ENCODE data around the gene AQP10. TPM values are rescaled to one million over a fixed set of nuclear protein-coding genes. Genes with fewer than 3 reads are reported as not detected.
"Not testable (repeated sequence)": the region's sequence is repeated elsewhere in the genome, so short reads cannot be mapped to it uniquely, and the experiment has no call there.

AQP10 gene, protein sequence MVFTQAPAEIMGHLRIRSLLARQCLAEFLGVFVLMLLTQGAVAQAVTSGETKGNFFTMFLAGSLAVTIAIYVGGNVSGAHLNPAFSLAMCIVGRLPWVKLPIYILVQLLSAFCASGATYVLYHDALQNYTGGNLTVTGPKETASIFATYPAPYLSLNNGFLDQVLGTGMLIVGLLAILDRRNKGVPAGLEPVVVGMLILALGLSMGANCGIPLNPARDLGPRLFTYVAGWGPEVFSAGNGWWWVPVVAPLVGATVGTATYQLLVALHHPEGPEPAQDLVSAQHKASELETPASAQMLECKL
- 0.05 TPM for total RNA-seq
- 0.09 TPM for polyA plus RNA-seq
- long read RNA-seq, donor 1 = 0 reads
- long read RNA-seq, donor 2 = 0 reads
- long read RNA-seq, donor 3 = 0 reads
- long read RNA-seq, donor 4 = 0 reads
- long read RNA-seq, donor 5 = 0 reads
- long read RNA-seq, donor 6 = 0 reads
- long read RNA-seq, donor 7 = 0 reads
- long read RNA-seq, donor 8 = 0 reads
- long read RNA-seq, donor 9 = 0 reads
- long read RNA-seq, donor 10 = 0 reads

DNA sequence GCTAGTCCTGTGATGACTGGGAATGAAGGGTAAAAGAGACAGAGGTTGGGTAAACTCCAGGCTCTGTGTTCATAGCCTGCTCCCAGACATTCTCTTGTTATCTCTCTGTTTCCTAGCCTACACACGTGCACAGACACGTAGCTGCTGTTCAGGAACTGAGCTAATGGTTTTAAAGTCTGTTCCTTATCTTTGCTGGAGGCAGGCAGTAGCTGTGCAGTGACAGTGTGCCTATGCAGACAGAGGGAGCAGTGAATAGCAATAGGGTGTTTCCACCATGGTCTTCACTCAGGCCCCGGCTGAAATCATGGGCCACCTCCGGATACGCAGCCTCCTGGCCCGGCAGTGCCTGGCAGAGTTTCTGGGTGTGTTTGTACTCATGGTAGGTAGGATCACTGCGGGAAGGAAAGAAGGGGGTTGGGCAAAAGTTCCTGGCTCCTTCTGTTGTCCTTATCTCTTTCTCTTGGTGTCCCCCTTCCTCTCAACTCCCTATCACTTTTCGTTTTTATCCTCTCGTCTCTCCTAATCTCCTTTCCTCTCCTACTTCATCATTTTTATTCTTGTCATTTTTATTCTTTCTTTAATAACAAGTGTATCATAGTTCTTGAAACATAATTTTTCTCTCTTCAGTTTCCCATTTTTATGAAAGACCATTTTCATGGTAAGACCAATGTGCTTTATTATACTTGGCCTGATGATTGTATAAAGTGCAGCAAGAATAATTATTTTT, at the start of gene AQP10:
Gene AQP10, plus strand, starts transcription at position 212 of the 727 bp plus-strand sequence. Its CDS starts 63 bp downstream, at position 275.
- Histone ChIP-seq H3K36me3 (ENCODE audit: control insufficient read depth in 2 of 2, insufficient read depth in 2 of 2, low read length in 1 of 2) (no peaks in the 10 kb centered on the region), H3K4me3 (ENCODE audit: low read length in 2 of 2) (no peak within 1 kb of the TSS), H3K9me3 (ENCODE audit: control insufficient read depth in 2 of 2, insufficient read depth in 1 of 2, low read length in 1 of 2) (peaks cover 0 to 6% of the 10 kb centered on the region in 2 donors), H3K27ac (ENCODE audit: low read depth in 1 of 2, low read length in 1 of 2) (no peak within 1 kb of the TSS), H3K27me3 (ENCODE audit: control insufficient read depth in 2 of 2, insufficient read depth in 1 of 2, low read length in 1 of 2) (peaks cover 0 to 16% of the 10 kb centered on the region in 2 donors), H3K4me1 (ENCODE audit: control insufficient read depth in 2 of 2, insufficient read depth in 2 of 2, low read length in 2 of 2) (peaks cover 2 to 14% of the 10 kb centered on the region in 2 donors)
- WGBS = 47% methylated on average over 9 of the region's 9 CpGs
- no peak for DNase-seq (ENCODE audit: low read depth in 6 of 9, low spot score in 9 of 9)

DNA sequence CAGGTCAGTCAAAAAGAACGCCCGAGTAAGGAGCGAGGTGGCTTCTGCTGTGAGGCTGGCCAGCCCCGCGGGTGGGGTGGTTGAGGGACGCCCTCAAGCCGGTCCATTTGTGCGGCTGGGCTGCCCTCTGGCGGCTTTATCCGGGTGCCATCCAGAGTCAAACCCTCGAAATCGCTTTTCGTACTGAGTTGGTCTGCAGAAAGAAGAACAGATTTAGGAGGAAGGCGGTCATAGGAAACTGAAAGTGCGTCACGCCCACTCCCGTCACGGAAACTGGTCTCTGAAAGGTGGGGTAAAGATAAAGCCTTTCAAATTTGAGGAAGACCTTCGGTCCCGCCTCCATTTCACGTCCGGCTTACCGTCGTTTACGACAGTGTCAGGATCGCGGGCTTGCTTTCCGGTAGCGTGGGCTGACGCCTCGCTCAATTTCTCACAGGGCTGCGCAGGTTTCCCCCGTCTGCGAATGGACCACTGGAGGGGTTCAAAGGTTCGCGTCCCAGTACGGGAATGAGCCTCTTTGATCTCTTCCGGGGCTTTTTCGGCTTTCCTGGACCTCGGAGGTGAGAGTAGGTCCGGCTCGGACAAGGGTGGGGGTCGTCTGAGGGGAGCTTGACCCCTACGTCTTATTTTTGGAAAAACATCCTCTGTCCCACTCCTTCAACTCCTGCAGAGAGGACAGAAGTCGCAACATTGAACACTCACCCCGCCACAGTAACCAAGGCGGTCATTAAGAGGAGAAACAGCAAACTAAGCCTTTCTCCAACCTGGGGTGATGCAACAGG, 48.5 kb upstream of the AQP10 start, which contains the start of gene HAX1:
Gene HAX1, plus strand, starts transcription at position 413 of the 782 bp plus-strand sequence. Its CDS starts 95 bp downstream, at position 508.
- WGBS = under 1% methylated on average over 47 of the region's 47 CpGs

DNA sequence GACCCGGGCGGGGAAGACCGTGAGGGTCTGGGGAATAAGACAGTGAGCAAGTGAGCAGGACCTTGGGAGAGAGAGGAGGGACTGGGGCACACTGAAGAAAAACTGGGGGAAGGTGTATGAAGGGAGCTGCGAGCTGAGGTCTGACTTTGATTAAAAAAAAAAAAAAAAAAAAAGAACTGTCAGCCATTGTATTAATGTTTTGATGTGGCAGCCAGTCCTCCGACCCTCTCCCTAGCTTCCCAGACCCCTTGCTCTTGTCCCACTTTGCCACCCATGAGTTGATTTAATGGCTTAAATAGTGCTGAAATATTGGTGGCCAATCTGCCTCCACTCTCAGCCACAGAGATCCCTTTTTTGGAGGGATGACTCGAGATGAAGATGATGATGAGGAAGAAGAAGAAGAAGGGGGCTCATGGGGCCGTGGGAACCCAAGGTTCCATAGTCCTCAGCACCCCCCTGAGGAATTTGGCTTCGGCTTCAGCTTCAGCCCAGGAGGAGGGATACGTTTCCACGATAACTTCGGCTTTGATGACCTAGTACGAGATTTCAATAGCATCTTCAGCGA, 47.8 kb upstream of the AQP10 start:
- Histone ChIP-seq H3K9me3 (ENCODE audit: control insufficient read depth in 2 of 2, insufficient read depth in 1 of 2, low read length in 1 of 2) (no peaks in the 10 kb centered on the region), H3K27me3 (ENCODE audit: control insufficient read depth in 2 of 2, insufficient read depth in 1 of 2, low read length in 1 of 2) (no peaks in the 10 kb centered on the region), H3K4me3 (ENCODE audit: low read length in 2 of 2) (peak overlapping the region; percentile 73 to 79), H3K4me1 (ENCODE audit: control insufficient read depth in 2 of 2, insufficient read depth in 2 of 2, low read length in 2 of 2) (peaks cover 0 to 18% of the 10 kb centered on the region in 2 donors), H3K36me3 (ENCODE audit: control insufficient read depth in 2 of 2, insufficient read depth in 2 of 2, low read length in 1 of 2) (peaks cover 24 to 43% of the 10 kb centered on the region in 2 donors), H3K27ac (ENCODE audit: low read depth in 1 of 2, low read length in 1 of 2) (peak overlapping the region; percentile 86 to 89)
- no peak for DNase-seq (ENCODE audit: low read depth in 6 of 9, low spot score in 9 of 9)
- 49% methylated on average over 13 of the region's 13 CpGs for WGBS

More for the DNA sequence above, 48.5 kb upstream of the AQP10 start, which contains the start of gene HAX1:
- Histone ChIP-seq H3K4me1 (ENCODE audit: control insufficient read depth in 2 of 2, insufficient read depth in 2 of 2, low read length in 2 of 2) (peaks cover 0 to 18% of the 10 kb centered on the region in 2 donors), H3K27ac (ENCODE audit: low read depth in 1 of 2, low read length in 1 of 2) (peak within 1 kb of the TSS; percentile 86 to 89), H3K27me3 (ENCODE audit: control insufficient read depth in 2 of 2, insufficient read depth in 1 of 2, low read length in 1 of 2) (no peaks in the 10 kb centered on the region), H3K36me3 (ENCODE audit: control insufficient read depth in 2 of 2, insufficient read depth in 2 of 2, low read length in 1 of 2) (peaks cover 24 to 46% of the 10 kb centered on the region in 2 donors), H3K4me3 (ENCODE audit: low read length in 2 of 2) (peak within 1 kb of the TSS; percentile 73 to 79), H3K9me3 (ENCODE audit: control insufficient read depth in 2 of 2, insufficient read depth in 1 of 2, low read length in 1 of 2) (no peaks in the 10 kb centered on the region)
- peak; percentile 89 to 99 (median 96) for DNase-seq (ENCODE audit: low read depth in 6 of 9, low spot score in 9 of 9)

DNA sequence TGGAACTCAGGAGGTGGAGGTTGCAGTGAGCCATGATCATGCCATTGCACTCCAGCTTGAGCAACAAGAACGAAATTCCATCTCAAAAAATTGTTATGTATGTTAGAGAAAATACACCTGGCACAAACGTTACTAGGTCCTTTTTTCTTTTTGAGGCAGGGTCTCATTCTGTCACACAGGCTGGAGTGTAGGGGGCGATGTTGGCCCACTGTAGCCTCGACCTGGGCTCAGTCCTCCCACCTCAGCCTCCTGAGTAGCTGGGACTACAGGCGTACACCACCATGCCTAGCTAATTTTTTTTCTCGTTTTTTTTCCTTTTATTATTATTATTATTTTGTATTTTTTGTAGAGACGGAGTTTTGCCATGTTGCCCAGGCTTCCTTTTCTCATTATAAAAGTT, 44.1 kb upstream of the AQP10 start:
- 96% methylated on average over 7 of the region's 7 CpGs for WGBS
- Histone ChIP-seq H3K4me3 (ENCODE audit: low read length in 2 of 2) (no peak overlapping the region), H3K4me1 (ENCODE audit: control insufficient read depth in 2 of 2, insufficient read depth in 2 of 2, low read length in 2 of 2) (peaks cover 0 to 13% of the 10 kb centered on the region in 2 donors), H3K9me3 (ENCODE audit: control insufficient read depth in 2 of 2, insufficient read depth in 1 of 2, low read length in 1 of 2) (no peaks in the 10 kb centered on the region), H3K36me3 (ENCODE audit: control insufficient read depth in 2 of 2, insufficient read depth in 2 of 2, low read length in 1 of 2) (peaks cover 7 to 16% of the 10 kb centered on the region in 2 donors), H3K27me3 (ENCODE audit: control insufficient read depth in 2 of 2, insufficient read depth in 1 of 2, low read length in 1 of 2) (no peaks in the 10 kb centered on the region), H3K27ac (ENCODE audit: low read depth in 1 of 2, low read length in 1 of 2) (no peak overlapping the region)
- no peak for DNase-seq (ENCODE audit: low read depth in 6 of 9, low spot score in 9 of 9)

DNA sequence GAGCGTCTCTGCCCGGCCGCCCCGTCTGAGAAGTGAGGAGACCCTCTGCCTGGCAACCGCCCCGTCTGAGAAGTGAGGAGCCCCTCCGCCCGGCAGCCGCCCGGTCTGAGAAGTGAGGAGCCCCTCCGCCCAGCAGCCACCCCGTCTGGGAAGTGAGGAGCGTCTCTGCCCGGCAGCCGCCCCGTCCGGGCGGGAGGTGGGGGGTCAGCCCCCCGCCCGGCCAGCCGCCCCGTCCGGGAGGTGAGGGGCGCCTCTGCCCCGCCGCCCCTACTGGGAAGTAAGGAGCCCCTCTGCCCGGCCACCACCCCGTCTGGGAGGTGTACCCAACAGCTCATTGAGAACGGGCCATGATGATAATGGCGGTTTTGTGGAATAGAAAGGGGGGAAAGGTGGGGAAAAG, 33.3 kb upstream of the AQP10 start:
- WGBS = 91% methylated on average over 27 of the region's 30 CpGs
- not testable (repeated sequence) for H3K27ac ChIP-seq (ENCODE audit: low read depth in 1 of 2, low read length in 1 of 2); H3K4me1 ChIP-seq (ENCODE audit: control insufficient read depth in 2 of 2, insufficient read depth in 2 of 2, low read length in 2 of 2); H3K27me3 ChIP-seq (ENCODE audit: control insufficient read depth in 2 of 2, insufficient read depth in 1 of 2, low read length in 1 of 2); H3K4me3 ChIP-seq (ENCODE audit: low read length in 2 of 2); DNase-seq (ENCODE audit: low read depth in 6 of 9, low spot score in 9 of 9); H3K36me3 ChIP-seq (ENCODE audit: control insufficient read depth in 2 of 2, insufficient read depth in 2 of 2, low read length in 1 of 2); H3K9me3 ChIP-seq (ENCODE audit: control insufficient read depth in 2 of 2, insufficient read depth in 1 of 2, low read length in 1 of 2)

DNA sequence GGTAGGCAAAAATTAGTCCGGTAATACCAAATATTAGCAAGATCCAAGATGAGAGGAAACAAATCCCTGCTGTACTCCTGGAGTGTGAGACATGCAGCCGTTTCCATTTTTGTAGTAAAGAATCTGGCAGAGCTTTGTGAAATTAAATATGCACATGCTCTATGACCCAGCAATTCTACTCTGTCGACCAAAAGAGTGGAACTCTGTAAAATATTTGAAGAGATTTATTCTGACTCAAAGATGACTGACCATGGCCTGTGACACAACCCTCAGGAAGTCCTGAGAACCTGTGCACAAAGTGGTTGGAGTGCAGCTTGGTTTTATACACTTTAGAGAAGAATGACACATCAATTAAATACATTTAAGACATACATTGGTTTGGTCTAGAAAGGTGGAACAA, 32.2 kb upstream of the AQP10 start:
- no peaks in the 10 kb centered on the region for H3K4me1 ChIP-seq (ENCODE audit: control insufficient read depth in 2 of 2, insufficient read depth in 2 of 2, low read length in 2 of 2)
- whole genome bisulfite sequencing = 90% methylated on average over 3 of the region's 3 CpGs
- no peaks in the 10 kb centered on the region for H3K36me3 ChIP-seq (ENCODE audit: control insufficient read depth in 2 of 2, insufficient read depth in 2 of 2, low read length in 1 of 2)

DNA sequence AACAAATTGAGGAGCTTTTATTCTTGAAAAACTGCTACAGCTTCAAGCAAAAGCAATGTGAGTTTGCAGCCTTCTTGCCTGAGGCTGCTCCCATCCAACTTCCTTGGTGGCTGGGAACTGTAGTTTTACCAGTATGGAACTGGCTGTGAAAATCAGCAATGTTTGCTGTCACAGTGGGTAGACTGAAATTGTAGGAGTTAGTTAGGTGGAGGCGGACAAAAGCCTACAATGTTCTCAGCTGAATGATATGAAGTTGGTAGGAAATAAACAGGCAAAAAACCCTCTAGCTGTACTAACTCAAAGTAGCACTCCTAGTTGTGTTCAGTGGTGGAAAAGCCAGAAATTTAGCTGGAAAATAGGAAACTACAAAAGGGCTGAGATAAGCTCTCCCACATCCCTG, 30.0 kb upstream of the AQP10 start:
- no peaks in the 10 kb centered on the region for H3K27me3 ChIP-seq (ENCODE audit: control insufficient read depth in 2 of 2, insufficient read depth in 1 of 2, low read length in 1 of 2)
- H3K36me3 ChIP-seq (ENCODE audit: control insufficient read depth in 2 of 2, insufficient read depth in 2 of 2, low read length in 1 of 2) = no peaks in the 10 kb centered on the region
- no peak overlapping the region for H3K27ac ChIP-seq (ENCODE audit: low read depth in 1 of 2, low read length in 1 of 2)
- H3K4me3 ChIP-seq (ENCODE audit: low read length in 2 of 2) = no peak overlapping the region
- H3K9me3 ChIP-seq (ENCODE audit: control insufficient read depth in 2 of 2, insufficient read depth in 1 of 2, low read length in 1 of 2) = peaks cover 0 to 18% of the 10 kb centered on the region in 2 donors
- 100% methylated on average over 1 of the region's 1 CpG for WGBS
- no peak for DNase-seq (ENCODE audit: low read depth in 6 of 9, low spot score in 9 of 9)
- H3K4me1 ChIP-seq (ENCODE audit: control insufficient read depth in 2 of 2, insufficient read depth in 2 of 2, low read length in 2 of 2) = no peaks in the 10 kb centered on the region

More for the DNA sequence above, 32.2 kb upstream of the AQP10 start:
- H3K4me3 ChIP-seq (ENCODE audit: low read length in 2 of 2) = no peak overlapping the region
- no peaks in the 10 kb centered on the region for H3K9me3 ChIP-seq (ENCODE audit: control insufficient read depth in 2 of 2, insufficient read depth in 1 of 2, low read length in 1 of 2)
- no peak overlapping the region for H3K27ac ChIP-seq (ENCODE audit: low read depth in 1 of 2, low read length in 1 of 2)
- H3K27me3 ChIP-seq (ENCODE audit: control insufficient read depth in 2 of 2, insufficient read depth in 1 of 2, low read length in 1 of 2) = no peaks in the 10 kb centered on the region
- DNase-seq (ENCODE audit: low read depth in 6 of 9, low spot score in 9 of 9) = no peak

DNA sequence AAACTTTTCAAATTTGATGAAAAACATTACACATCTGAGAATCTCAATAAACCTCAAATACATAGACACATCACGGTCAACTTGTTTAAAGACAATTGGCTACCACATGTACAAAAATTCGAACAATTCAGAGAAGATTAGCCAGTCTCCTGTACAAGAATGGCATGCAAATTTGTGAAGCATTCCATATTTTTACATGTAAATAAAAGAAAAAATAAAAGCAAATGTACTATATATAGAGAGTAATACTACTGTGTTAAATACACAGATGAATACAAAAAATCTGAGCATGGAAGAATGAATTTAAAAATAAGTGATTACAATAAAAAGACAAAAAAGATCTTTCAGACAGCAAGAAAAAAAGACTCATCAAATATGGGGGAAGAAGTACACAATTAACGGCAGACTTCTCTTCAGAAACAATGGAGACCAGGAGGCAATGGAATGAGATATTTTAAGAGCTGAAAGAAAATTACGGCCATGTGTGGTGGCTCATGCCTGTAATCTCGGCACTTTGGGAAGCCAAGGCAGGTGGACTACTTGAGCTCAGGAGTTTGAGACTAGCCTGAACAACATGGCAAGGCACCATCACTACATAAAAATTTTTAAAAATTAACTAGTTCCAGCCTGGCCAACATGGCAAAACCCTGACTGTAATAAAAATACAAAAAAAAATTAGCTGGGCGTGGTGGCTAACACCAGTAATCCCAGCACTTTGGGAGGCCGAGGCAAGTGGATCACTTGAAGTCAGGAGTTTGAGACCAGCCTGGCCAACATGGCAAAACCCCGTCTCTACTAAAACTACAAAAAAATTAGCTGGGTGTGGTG, 25.3 kb upstream of the AQP10 start:
- no peaks in the 10 kb centered on the region for H3K36me3 ChIP-seq (ENCODE audit: control insufficient read depth in 2 of 2, insufficient read depth in 2 of 2, low read length in 1 of 2)
- DNase-seq (ENCODE audit: low read depth in 6 of 9, low spot score in 9 of 9) = no peak
- no peak overlapping the region for H3K4me3 ChIP-seq (ENCODE audit: low read length in 2 of 2)
- H3K27me3 ChIP-seq (ENCODE audit: control insufficient read depth in 2 of 2, insufficient read depth in 1 of 2, low read length in 1 of 2) = no peaks in the 10 kb centered on the region
- WGBS = 91% methylated on average over 8 of the region's 8 CpGs
- H3K9me3 ChIP-seq (ENCODE audit: control insufficient read depth in 2 of 2, insufficient read depth in 1 of 2, low read length in 1 of 2) = peaks cover 0 to 19% of the 10 kb centered on the region in 2 donors
- H3K27ac ChIP-seq (ENCODE audit: low read depth in 1 of 2, low read length in 1 of 2) = no peak overlapping the region
- no peaks in the 10 kb centered on the region for H3K4me1 ChIP-seq (ENCODE audit: control insufficient read depth in 2 of 2, insufficient read depth in 2 of 2, low read length in 2 of 2)
